BLaER1 (cell line): ENCODE measurements around the gene SEMA6A.

Experiments used
- H3K27ac ChIP-seq: shearing (Covaris generic); formaldehyde crosslinking; 2 replicates; pipeline ENCODE4 v1.8.1; 2022
- H3K27me3 ChIP-seq: shearing (Covaris generic); formaldehyde crosslinking; 2 replicates; pipeline ENCODE4 v1.8.1; 2022
- H3K36me3 ChIP-seq: shearing (Covaris generic); formaldehyde crosslinking; 2 replicates; pipeline ENCODE4 v1.8.1; 2022
- H3K4me1 ChIP-seq: shearing (Covaris generic); formaldehyde crosslinking; 2 replicates; pipeline ENCODE4 v1.8.1; 2022
- H3K4me2 ChIP-seq: shearing (Covaris generic); formaldehyde crosslinking; 2 replicates; pipeline ENCODE4 v1.8.1; 2022
- H3K4me3 ChIP-seq: shearing (Covaris generic); formaldehyde crosslinking; 2 replicates; pipeline ENCODE4 v1.8.1; 2022
- H3K9ac ChIP-seq: shearing (Covaris generic); formaldehyde crosslinking; 2 replicates; pipeline ENCODE4 v1.8.1; 2022
- H3K9me3 ChIP-seq: shearing (Covaris generic); formaldehyde crosslinking; 2 replicates; pipeline ENCODE4 v1.8.1; 2022
- H4K20me1 ChIP-seq: shearing (Covaris generic); formaldehyde crosslinking; 2 replicates; pipeline ENCODE4 v1.8.1; 2022
- Cebpa-rat ChIP-seq: shearing (Covaris generic); IDR thresholded peaks from 2 replicates; pipeline ENCODE4 v1.8.1; 2022

The SEMA6A gene

DNA sequence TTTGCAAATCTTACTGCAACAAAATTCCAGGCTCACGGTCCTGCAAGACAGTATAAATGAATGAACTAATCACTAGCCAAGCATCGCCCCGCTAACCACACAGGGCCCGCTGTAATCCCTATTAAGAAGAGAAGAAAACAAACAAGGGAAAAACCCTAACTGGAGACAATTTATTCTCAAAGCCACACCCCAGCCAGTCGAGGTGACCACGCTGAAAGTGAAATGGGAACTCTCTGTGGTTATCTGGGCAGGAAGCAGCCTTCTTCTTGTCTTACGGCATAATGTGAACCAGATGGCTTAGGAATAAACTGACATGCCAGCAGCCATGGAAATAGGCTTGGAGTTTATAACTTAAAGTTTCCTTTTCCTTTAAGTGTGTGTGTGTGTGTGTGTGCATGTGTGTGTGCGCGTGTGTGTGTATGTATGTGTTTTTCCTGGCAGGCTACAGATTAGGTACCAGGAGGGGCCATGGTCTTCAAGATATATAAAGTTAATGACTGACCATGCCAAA is 120.2 kb downstream of the SEMA6A start:
- Histone ChIP-seq H3K9ac (no peak overlapping the region), H3K36me3 (no peaks in the 10 kb centered on the region), H3K4me2 (peak overlapping the region; percentile 66), H3K4me1 (peaks cover 30% of the 10 kb centered on the region), H3K9me3 (no peaks in the 10 kb centered on the region), H3K4me3 (no peak overlapping the region), H3K27ac (peak overlapping the region; percentile 51), H4K20me1 (no peaks in the 10 kb centered on the region), H3K27me3 (no peaks in the 10 kb centered on the region)
- no peak for TF ChIP-seq Cebpa-rat

DNA sequence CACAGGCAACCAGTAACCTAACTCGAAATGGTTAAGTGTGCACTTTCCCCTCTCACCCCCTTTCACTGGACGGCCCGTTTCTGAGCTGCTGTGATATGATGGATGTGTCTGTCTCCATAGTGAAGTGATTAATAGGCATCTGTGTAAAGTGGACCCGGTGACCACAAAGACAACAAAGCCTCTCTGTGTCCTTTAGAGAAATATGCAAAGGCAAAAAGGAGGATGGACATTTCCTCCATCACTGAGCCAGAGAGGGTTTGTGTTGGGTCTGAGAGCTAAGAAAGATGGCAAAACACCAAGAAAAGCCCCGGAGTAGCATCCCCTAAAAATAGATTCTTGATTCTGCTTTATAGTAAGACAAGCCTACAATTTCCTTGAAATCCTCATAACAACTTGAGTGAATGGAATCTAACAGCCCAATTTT is 120.6 kb downstream of the SEMA6A start:
- no peaks in the 10 kb centered on the region for H3K27me3 ChIP-seq
- no peak overlapping the region for H3K9ac ChIP-seq
- TF ChIP-seq Cebpa-rat, result no peak
- H4K20me1 ChIP-seq, result no peaks in the 10 kb centered on the region
- H3K36me3 ChIP-seq, result no peaks in the 10 kb centered on the region
- H3K27ac ChIP-seq, result peak overlapping the region; percentile 51; the same call in 1 of the 2 replicates
- peak overlapping the region; percentile 66 for H3K4me2 ChIP-seq
- H3K9me3 ChIP-seq, result no peaks in the 10 kb centered on the region
- peaks cover 30% of the 10 kb centered on the region for H3K4me1 ChIP-seq
- no peak overlapping the region for H3K4me3 ChIP-seq

DNA sequence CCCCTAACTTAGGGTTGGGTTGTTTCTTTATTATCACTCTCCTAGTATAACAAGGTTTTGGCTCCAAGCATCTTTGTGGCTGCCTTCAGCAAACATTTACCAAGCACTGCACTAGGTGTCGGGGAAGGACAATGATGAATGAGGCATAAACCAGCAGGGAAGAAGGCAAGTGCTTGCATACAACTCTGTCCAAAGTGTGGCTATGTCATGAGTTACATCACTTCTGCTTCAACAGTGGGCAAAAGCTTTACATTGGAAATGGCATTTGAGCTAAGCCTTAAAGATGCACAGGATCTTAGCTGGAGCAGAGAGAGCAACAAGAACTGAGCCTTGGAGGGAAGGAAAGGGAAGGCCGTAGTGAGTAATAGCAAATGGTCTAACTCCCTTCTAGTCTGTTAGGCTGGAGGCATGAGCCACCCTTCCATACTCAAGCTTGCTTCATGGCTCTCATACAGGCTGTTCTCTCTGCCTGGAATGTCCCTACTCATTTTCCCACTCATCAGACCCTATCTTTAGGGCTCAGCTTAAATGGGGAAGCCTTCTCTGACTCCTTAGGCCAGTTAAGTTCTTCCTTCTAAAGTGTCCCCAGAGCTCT is 121.8 kb downstream of the SEMA6A start:
- Histone ChIP-seq H3K27me3 (no peaks in the 10 kb centered on the region), H3K36me3 (no peaks in the 10 kb centered on the region), H3K27ac (no peak overlapping the region), H3K9me3 (no peaks in the 10 kb centered on the region), H3K4me3 (no peak overlapping the region), H3K4me2 (no peak overlapping the region), H4K20me1 (no peaks in the 10 kb centered on the region), H3K4me1 (peaks cover 30% of the 10 kb centered on the region), H3K9ac (no peak overlapping the region)
- no peak for TF ChIP-seq Cebpa-rat

DNA sequence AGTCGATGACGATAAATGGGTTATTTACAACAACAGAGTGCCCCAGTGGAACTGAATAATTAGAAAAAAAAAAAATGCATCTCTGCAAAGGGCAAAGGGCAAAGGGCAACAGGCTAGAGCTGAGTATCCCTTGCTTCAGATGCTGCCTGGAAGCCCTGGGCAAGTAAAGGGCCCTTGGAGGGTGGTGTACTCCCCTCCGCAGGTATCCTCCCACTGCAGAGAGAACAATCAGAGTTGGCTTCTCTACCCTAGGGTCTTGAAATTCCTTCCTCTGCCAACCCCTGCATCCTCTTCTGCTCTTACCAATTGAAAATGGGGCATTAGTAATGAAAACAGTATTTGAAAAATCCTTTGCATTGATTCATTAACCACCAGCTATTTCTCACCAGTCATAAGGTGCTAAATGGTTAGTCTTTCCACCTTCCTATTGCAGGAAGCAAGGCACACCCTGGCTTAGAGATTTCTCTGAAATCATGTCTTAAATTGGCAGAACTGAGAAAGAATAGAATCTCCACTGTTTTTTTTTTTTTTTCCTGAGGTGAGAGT is 122.6 kb downstream of the SEMA6A start:
- no peaks in the 10 kb centered on the region for H4K20me1 ChIP-seq
- H3K9ac ChIP-seq, result no peak overlapping the region
- no peaks in the 10 kb centered on the region for H3K27me3 ChIP-seq
- H3K36me3 ChIP-seq, result peaks cover 8% of the 10 kb centered on the region; the same call in 1 of the 2 replicates
- H3K4me2 ChIP-seq, result no peak overlapping the region
- peaks cover 30% of the 10 kb centered on the region for H3K4me1 ChIP-seq
- no peak overlapping the region for H3K4me3 ChIP-seq
- peaks cover 6% of the 10 kb centered on the region for H3K9me3 ChIP-seq
- TF ChIP-seq Cebpa-rat, result no peak
- H3K27ac ChIP-seq, result no peak overlapping the region

DNA sequence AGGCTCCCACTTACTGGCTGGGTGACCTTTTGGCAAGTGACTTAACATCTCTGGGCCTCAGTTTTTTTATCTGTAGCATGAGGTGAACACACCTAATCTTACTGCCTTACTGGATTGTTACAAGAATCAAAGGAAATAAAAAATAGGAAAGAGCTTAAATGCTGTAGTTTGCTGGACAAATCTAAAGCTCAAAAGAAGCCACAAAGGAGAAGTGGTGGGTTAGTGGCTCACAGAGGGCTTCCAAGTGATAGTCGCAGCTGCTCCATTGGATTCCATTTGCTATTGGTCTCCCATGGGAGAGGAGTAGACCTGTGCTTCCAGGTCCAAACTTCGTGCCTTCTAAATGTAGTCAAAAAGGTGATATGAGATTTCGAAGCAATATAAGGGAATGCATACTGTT is 123.6 kb downstream of the SEMA6A start:
- no peak overlapping the region for H3K4me3 ChIP-seq
- no peaks in the 10 kb centered on the region for H4K20me1 ChIP-seq
- H3K4me2 ChIP-seq, result no peak overlapping the region

DNA sequence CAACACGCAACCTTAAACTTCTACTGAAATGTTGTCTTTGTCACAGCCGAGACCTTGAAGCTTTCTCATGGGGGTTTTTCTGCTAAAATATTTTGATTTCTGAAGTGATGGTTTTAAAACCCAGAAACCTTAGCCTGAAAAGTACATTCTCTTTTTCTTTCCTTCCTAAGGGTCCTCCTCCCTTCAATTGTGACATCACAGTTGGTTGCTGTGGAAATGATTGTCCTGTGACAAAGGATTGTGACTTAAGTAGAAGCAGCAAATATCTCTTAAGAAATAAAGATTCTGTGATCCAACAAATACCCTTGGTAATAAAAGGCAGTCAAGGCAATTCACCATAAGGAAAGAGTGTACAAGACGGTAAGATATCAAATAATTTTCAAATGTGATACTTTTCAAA is 125.2 kb downstream of the SEMA6A start:
- H3K4me2 ChIP-seq, result no peak overlapping the region
- no peak for TF ChIP-seq Cebpa-rat
- peaks cover 17% of the 10 kb centered on the region for H3K4me1 ChIP-seq
- H4K20me1 ChIP-seq, result no peaks in the 10 kb centered on the region
- H3K4me3 ChIP-seq, result no peak overlapping the region
- peaks cover 14% of the 10 kb centered on the region for H3K9me3 ChIP-seq
- no peaks in the 10 kb centered on the region for H3K27me3 ChIP-seq
- no peak overlapping the region for H3K27ac ChIP-seq
- peaks cover 16% of the 10 kb centered on the region for H3K36me3 ChIP-seq
- no peak overlapping the region for H3K9ac ChIP-seq

More for the DNA sequence above, 123.6 kb downstream of the SEMA6A start:
- H3K4me1 ChIP-seq, result peaks cover 30% of the 10 kb centered on the region
- H3K9me3 ChIP-seq, result peaks cover 14% of the 10 kb centered on the region
- no peak overlapping the region for H3K9ac ChIP-seq
- H3K27ac ChIP-seq, result no peak overlapping the region
- peaks cover 16% of the 10 kb centered on the region for H3K36me3 ChIP-seq
- no peaks in the 10 kb centered on the region for H3K27me3 ChIP-seq
- TF ChIP-seq Cebpa-rat, result no peak

DNA sequence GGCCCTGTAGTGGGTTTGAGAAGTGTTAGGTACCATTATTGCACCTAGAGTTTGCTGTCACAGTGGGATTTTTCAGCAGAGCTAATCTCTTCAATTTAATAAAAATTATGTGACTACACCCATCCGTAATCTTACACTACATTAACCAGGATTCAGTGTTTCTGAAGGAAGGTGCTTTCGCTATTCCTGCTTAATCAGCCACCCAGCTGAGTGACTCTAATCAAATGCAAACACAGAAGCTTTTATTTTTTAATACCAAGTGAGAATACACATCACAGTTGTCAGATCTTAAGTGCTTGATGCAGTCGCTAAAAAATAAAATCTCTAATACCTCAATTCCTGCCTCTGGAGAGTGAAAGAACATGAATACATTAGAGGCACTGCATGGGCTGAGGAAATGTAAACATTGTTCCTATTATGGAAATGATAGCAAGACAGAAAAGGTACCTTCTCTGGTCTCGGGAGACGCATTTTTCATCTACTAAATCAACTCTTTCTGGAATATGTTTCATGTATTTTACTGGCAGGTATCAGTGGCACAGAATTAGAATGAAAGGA is 125.7 kb downstream of the SEMA6A start:
- Histone ChIP-seq H3K27me3 (no peaks in the 10 kb centered on the region), H3K36me3 (peaks cover 16% of the 10 kb centered on the region), H3K4me3 (no peak overlapping the region), H3K27ac (no peak overlapping the region), H3K9ac (no peak overlapping the region), H3K9me3 (peaks cover 14% of the 10 kb centered on the region), H3K4me2 (no peak overlapping the region), H3K4me1 (peaks cover 11% of the 10 kb centered on the region), H4K20me1 (no peaks in the 10 kb centered on the region)
- no peak for TF ChIP-seq Cebpa-rat

DNA sequence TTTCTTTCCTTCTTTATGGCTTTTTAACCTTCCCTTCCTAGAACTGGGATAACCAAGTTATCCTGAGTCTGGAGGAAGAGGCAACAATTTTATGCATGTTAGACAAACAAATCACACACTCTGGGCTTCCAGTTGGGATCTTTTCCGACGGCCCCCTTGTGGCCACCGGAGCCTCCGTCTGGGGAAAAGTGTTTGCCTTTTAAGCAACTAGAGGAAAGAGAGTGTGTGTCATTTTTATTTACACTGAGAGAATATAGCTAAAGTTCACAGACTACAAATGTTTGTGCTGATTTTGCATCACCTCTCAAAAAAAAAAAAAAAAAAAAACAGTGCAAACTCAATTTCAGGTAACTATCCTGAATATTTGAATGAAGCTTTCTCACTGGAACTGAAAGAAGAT is 126.2 kb downstream of the SEMA6A start:
- Histone ChIP-seq H3K4me1 (peaks cover 6% of the 10 kb centered on the region), H3K27me3 (no peaks in the 10 kb centered on the region), H3K9me3 (peaks cover 14% of the 10 kb centered on the region), H3K9ac (no peak overlapping the region), H3K36me3 (peaks cover 16% of the 10 kb centered on the region), H3K4me2 (no peak overlapping the region), H3K27ac (no peak overlapping the region), H3K4me3 (no peak overlapping the region), H4K20me1 (no peaks in the 10 kb centered on the region)
- TF ChIP-seq Cebpa-rat, result no peak

DNA sequence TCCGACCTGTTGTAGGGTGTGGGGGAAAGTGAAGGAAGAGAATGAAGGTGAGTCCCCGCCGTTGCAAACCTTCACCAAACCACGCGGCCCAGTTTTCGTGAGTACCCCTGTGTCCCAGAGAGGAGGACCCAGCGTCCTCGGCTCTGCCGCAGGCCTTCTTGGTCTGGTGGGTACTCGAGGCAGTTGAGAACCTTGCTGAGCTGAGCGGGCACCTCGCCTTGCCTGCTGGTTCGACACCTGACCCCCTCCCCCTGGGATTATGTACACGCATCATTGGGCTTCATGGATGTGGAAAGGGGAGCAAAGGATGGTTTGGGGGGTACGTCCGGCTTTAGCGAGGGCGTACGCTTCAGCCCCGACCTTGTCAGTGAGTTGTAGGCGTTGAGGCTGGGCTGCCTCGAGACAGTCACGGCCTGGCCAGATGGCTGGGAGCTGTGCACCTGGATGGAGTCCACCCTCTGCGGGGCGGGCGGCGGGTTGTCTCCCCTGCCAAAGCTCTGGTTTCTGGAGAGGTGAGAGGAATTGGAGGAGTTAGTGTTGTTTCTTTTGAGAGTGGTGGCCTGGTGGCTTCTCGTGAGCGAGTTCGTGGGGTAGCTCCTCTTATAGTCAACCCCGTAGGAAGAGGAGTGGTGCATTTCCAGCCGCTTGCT is 128.1 kb downstream of the SEMA6A start:
- Histone ChIP-seq H3K27ac (no peak overlapping the region), H3K36me3 (peaks cover 16% of the 10 kb centered on the region), H3K4me2 (no peak overlapping the region), H3K27me3 (no peaks in the 10 kb centered on the region), H3K4me3 (no peak overlapping the region), H4K20me1 (no peaks in the 10 kb centered on the region), H3K9me3 (peaks cover 14% of the 10 kb centered on the region), H3K9ac (no peak overlapping the region), H3K4me1 (peaks cover 16% of the 10 kb centered on the region)
- no peak for TF ChIP-seq Cebpa-rat

DNA sequence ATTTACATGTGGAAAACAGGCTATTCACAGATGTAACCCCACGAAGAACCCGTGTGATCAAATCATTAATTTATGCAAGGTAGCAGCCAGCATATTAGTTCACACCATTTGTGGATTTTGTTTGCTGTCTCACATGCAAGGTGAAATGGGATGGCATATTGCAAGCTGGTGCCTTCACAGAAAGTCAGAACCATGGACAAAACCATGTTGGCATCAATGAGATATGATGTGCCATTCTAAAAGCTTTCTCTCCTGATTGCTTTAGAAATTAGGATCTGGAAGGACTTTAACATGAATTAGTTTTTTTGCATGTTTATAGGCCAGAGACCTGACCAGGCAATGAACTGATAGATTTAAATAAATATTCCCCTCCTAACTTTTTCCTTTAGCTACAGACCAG is 129.3 kb downstream of the SEMA6A start:
- no peak overlapping the region for H3K9ac ChIP-seq
- H3K36me3 ChIP-seq, result peaks cover 16% of the 10 kb centered on the region
- H3K27me3 ChIP-seq, result no peaks in the 10 kb centered on the region
- H3K4me3 ChIP-seq, result no peak overlapping the region
- TF ChIP-seq Cebpa-rat, result no peak
- H3K9me3 ChIP-seq, result peaks cover 14% of the 10 kb centered on the region
- no peak overlapping the region for H3K27ac ChIP-seq
- H3K4me1 ChIP-seq, result peaks cover 22% of the 10 kb centered on the region
- H3K4me2 ChIP-seq, result no peak overlapping the region
- no peaks in the 10 kb centered on the region for H4K20me1 ChIP-seq
